Caki2 (cell line): ENCODE results near the gene CXCL8. TPM values are rescaled to one million over a fixed set of nuclear protein-coding genes. Genes with fewer than 3 reads are reported as not detected.

ENCODE experiments used
- DNase-seq: peaks from one replicate; pipeline ENCODE4 v3.0.0-alpha.2; 2015; ENCODE audit warnings: low read depth
- in situ Hi-C: cut with HindIII; loops from 2 replicates; pipeline ENCODE4 v1.10.0; 2016; ENCODE audit warnings: low sequenced_read_pairs, low pct_unique_long_range_greater_than_20kb, mixed read lengths
- total RNA-seq: library from RNA; depleted of rRNA; stranded (reverse); fragments of >200 nt; shearing (Covaris generic); gene quantifications from 2 replicates; pipeline ENCODE4 v1.2.3, GENCODE V29; 2014; ENCODE audit warnings: low replicate concordance

The CXCL8 gene
- total RNA-seq, 1 experiment from 2014 or later: 7.8 TPM

GRCh38 chr4:73735231-73735630 is 5.1 kb upstream of the CXCL8 start:
- in situ Hi-C loops: no loop called here
- no peak for DNase-seq

GRCh38 chr4:73741031-73741749 is 821 bp downstream of the CXCL8 start:
- DNase-seq: no peak
- in situ Hi-C loops: no loop called here

- DNase-seq: no peak
- in situ Hi-C loops: no loop called here
These were observed 1.6 kb downstream of the CXCL8 start for GRCh38 chr4:73741750-73742489.

GRCh38 chr4:73742490-73743160 is 2.3 kb downstream of the CXCL8 start:
- in situ Hi-C loops: no loop called here
- DNase-seq: no peak

- no peak for DNase-seq
- in situ Hi-C loops: no loop called here
These were observed 2.9 kb downstream of the CXCL8 start for GRCh38 chr4:73743281-73743680.

GRCh38 chr4:73743795-73744194 is 3.4 kb downstream of the CXCL8 start:
- DNase-seq: no peak
- in situ Hi-C loops: no loop called here

- no peak for DNase-seq
- in situ Hi-C loops: no loop called here
These were observed 3.8 kb downstream of the CXCL8 start for GRCh38 chr4:73744203-73744602.

- DNase-seq: no peak
- in situ Hi-C loops: no loop called here
These were observed 10.4 kb downstream of the CXCL8 start for GRCh38 chr4:73750730-73751129.

GRCh38 chr4:73751166-73751565 is 10.8 kb downstream of the CXCL8 start:
- DNase-seq: no peak
- in situ Hi-C loops: no loop called here

- in situ Hi-C loops: no loop called here
- no peak for DNase-seq
These were observed 11.5 kb downstream of the CXCL8 start for GRCh38 chr4:73751830-73752229.

GRCh38 chr4:73752424-73752823 is 12.1 kb downstream of the CXCL8 start:
- in situ Hi-C loops: no loop called here
- DNase-seq: no peak

GRCh38 chr4:73753215-73753614 is 12.8 kb downstream of the CXCL8 start:
- no peak for DNase-seq
- in situ Hi-C loops: no loop called here

- DNase-seq: no peak
- in situ Hi-C loops: no loop called here
These were observed 14.6 kb downstream of the CXCL8 start for GRCh38 chr4:73754934-73755333.

- in situ Hi-C loops: no loop called here
- DNase-seq: no peak
These were observed 19.0 kb downstream of the CXCL8 start for GRCh38 chr4:73759357-73759756.

GRCh38 chr4:73761856-73762255 is 21.5 kb downstream of the CXCL8 start:
- in situ Hi-C loops: no loop called here
- no peak for DNase-seq

GRCh38 chr4:73762409-73762808 is 22.0 kb downstream of the CXCL8 start:
- DNase-seq: no peak
- in situ Hi-C loops: no loop called here

- in situ Hi-C loops: no loop called here
- DNase-seq: no peak
These were observed 23.5 kb downstream of the CXCL8 start for GRCh38 chr4:73763877-73764276.

- in situ Hi-C loops: no loop called here
These were observed 24.1 kb downstream of the CXCL8 start for GRCh38 chr4:73764513-73764912.

GRCh38 chr4:73765296-73765695 is 24.9 kb downstream of the CXCL8 start:
- DNase-seq: no peak
- in situ Hi-C loops: no loop called here

More at GRCh38 chr4:73764513-73764912, 24.1 kb downstream of the CXCL8 start:
- DNase-seq: no peak
